ENCODE data around the gene MYO9B.

Gene MYO9B, protein sequence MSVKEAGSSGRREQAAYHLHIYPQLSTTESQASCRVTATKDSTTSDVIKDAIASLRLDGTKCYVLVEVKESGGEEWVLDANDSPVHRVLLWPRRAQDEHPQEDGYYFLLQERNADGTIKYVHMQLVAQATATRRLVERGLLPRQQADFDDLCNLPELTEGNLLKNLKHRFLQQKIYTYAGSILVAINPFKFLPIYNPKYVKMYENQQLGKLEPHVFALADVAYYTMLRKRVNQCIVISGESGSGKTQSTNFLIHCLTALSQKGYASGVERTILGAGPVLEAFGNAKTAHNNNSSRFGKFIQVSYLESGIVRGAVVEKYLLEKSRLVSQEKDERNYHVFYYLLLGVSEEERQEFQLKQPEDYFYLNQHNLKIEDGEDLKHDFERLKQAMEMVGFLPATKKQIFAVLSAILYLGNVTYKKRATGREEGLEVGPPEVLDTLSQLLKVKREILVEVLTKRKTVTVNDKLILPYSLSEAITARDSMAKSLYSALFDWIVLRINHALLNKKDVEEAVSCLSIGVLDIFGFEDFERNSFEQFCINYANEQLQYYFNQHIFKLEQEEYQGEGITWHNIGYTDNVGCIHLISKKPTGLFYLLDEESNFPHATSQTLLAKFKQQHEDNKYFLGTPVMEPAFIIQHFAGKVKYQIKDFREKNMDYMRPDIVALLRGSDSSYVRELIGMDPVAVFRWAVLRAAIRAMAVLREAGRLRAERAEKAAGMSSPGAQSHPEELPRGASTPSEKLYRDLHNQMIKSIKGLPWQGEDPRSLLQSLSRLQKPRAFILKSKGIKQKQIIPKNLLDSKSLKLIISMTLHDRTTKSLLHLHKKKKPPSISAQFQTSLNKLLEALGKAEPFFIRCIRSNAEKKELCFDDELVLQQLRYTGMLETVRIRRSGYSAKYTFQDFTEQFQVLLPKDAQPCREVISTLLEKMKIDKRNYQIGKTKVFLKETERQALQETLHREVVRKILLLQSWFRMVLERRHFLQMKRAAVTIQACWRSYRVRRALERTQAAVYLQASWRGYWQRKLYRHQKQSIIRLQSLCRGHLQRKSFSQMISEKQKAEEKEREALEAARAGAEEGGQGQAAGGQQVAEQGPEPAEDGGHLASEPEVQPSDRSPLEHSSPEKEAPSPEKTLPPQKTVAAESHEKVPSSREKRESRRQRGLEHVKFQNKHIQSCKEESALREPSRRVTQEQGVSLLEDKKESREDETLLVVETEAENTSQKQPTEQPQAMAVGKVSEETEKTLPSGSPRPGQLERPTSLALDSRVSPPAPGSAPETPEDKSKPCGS (N-terminal part only)

GRCh38 chr19:17075035-17075863 is at the start of gene MYO9B, which contains the start of gene HAUS8:
Gene MYO9B, plus strand, starts transcription at chr19:17075777. Its CDS starts 25,941 bp downstream, at chr19:17101718.
Gene HAUS8, minus strand, starts transcription at chr19:17075452. Its CDS starts 30 bp downstream, at chr19:17075422.
- peak; percentile 100 for DNase-seq (ENCODE audit: low read depth)

- DNase-seq (ENCODE audit: low read depth) = no peak
Measured at GRCh38 chr19:17025991-17026658, 49.5 kb upstream of the MYO9B start.

- DNase-seq (ENCODE audit: low read depth) = no peak
Measured at GRCh38 chr19:17026706-17027534, 48.7 kb upstream of the MYO9B start, which contains the start of gene CPAMD8. Gene CPAMD8, minus strand, starts transcription at chr19:17026810. Its CDS starts 168 bp downstream, at chr19:17026642.

GRCh38 chr19:17027535-17027975 is 48.0 kb upstream of the MYO9B start:
- DNase-seq (ENCODE audit: low read depth) = no peak

DNA sequence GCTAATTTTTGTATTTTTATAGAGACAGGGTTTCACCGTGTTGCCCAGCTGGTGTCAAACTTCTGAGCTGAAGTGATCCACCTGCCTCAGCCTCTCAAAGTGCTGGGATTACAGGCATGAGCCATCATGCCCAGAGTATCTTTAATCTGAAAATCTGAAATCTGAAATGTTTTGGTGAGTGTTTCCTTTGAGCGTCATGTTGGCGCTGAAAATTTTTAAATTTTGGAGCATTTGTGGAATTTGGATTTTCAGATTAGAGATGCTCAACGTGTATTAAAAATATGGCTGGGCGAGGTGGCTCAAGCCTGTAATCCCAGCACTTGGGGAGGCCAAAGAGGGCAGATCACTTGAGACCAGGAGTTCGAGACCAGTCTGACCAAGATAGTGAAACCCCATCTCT is 43.8 kb upstream of the MYO9B start:
- no peak for DNase-seq (ENCODE audit: low read depth)

DNA sequence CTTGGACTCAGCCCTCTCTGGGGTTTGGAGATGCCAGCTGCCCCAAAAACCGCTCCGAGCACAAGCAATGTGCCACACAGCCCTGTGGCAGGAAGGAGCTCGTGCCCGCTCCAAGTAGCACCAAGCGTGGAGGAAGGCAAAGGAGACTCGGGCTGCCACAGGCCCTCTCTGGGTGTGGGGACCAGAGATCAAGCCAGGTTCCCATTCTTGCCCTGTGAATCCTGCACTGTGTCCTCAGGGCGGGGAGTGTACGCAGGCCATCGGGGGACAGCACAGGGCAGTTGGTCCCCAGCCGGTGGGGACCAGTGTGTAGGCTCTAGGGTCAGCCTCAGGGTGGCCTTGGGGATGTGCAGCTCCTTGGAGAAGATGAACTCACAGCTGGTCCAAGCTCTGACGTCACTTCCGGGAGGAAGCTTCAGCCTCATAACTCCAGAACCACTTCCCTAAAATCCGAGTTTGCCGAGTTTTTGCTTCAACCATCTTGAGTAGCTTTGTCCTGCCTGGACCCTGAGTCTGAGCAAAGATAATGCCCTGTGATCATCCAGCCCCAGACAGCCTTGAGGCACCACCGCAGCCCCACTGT is 39.6 kb upstream of the MYO9B start:
- no peak for DNase-seq (ENCODE audit: low read depth)

- no peak for DNase-seq (ENCODE audit: low read depth)
Measured at GRCh38 chr19:17036640-17037039, 38.9 kb upstream of the MYO9B start.

- DNase-seq (ENCODE audit: low read depth) = no peak
Measured at GRCh38 chr19:17037184-17037583, 38.4 kb upstream of the MYO9B start.

- DNase-seq (ENCODE audit: low read depth) = no peak
Measured at GRCh38 chr19:17037966-17038500, 37.5 kb upstream of the MYO9B start.

GRCh38 chr19:17041976-17042375 is 33.6 kb upstream of the MYO9B start:
- DNase-seq (ENCODE audit: low read depth) = no peak

- no peak for DNase-seq (ENCODE audit: low read depth)
Measured at GRCh38 chr19:17043744-17044143, 31.8 kb upstream of the MYO9B start.

- DNase-seq (ENCODE audit: low read depth) = no peak
Measured at GRCh38 chr19:17045907-17046502, 29.6 kb upstream of the MYO9B start.

DNA sequence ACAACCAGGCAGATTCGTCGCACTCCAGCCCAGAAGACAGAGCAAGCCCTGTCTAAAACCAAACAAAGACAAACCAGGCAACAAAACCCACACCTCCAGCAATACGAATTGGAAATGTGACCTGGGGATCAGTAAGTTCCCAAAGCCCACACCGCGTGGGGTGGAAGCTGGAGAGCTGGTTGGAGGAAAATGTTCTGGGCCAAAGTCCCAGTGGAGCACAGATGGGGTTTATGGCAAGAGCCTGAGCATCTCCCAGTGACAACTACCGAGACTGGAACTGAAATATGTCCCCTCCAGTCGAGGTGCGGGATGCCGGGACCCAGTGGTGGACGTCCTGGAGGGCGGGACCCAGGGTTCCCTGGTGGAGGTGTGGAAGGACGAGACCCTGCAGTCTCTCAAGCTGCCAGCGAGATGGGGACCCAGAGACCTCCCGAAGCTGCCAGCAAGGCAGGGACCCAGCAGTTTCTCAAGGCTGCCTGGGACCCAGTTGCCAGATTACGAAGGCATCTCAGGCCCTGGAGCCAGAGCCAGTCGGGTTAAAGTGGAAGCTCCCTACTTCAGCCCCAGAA is 26.6 kb upstream of the MYO9B start:
- DNase-seq (ENCODE audit: low read depth) = no peak

DNA sequence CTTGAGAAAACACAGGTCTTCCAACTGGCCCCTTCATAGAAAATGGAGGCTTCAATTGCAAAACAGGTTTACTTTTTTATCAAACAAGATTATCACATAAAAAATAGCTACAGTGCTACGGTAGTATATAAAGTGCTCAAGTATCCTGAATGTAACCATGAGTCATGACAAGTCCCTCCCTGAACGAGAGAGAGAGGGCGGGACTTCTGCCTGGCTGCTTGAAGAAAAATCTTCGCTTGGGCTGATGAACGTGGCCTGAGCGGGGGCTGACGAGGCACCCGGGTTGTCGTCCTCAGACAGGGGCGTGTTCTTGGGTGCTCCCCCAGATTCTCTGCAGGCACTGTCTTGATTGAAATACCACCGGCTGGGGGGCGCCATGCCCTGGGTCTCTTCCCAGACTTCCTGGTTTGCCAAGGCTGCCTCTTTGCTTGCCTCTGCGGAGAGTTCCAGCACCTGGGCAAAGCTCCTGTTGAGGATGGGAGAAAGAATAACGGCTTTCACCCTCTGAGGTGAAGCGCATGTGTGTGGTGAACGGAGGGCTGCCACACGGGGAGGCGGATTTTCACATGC is 25.8 kb upstream of the MYO9B start:
- DNase-seq (ENCODE audit: low read depth) = no peak

- no peak for DNase-seq (ENCODE audit: low read depth)
Measured at GRCh38 chr19:17052439-17052838, 23.1 kb upstream of the MYO9B start.

GRCh38 chr19:17054746-17055145 is 20.8 kb upstream of the MYO9B start:
- DNase-seq (ENCODE audit: low read depth) = no peak

DNA sequence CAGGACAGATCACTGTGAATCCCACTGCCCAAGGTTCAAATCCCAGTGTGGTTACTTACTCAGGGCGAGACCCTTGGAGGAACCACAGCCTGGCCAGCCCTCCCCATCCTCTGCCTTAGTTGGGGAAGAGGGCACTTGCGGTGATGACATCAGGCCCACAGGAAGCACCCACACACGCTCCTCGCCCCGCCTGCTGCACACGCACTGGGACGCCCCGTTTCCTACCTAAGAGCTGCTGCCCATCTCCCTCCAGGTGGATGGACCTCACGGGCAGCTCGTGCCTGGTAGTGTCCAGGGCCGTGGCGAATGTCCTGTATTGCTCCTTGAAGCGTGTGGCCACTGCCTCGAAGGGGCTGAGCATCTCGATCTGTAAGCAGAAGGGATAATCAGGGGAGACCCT is 19.9 kb upstream of the MYO9B start:
- no peak for DNase-seq (ENCODE audit: low read depth)

- DNase-seq (ENCODE audit: low read depth) = no peak
Measured at GRCh38 chr19:17058236-17058635, 17.3 kb upstream of the MYO9B start.

All from activated T-helper 9 cell treated with anti-CD3 and anti-CD28 coated beads, Interleukin-2, amount 50 U/mL, for 16 hours (primary cell).